H9 (cell line): ENCODE data around the gene C15orf40. TPM values are rescaled to one million over a fixed set of nuclear protein-coding genes. Genes with fewer than 3 reads are reported as not detected.

Experiments used
- DNase-seq: peaks from one replicate; pipeline ENCODE4 v3.0.0-alpha.2; 2017
- H2AFZ ChIP-seq: one replicate; pipeline ENCODE4 v1.6.1; 2013; ENCODE audit warnings: mild to moderate bottlenecking, low read length, control low read depth, moderate library complexity
- H2AK5ac ChIP-seq: 2 replicates; pipeline ENCODE4 v1.6.1; 2013; ENCODE audit warnings: low read length, control low read depth, mixed read lengths; ENCODE audit not compliant: insufficient read length
- H2BK120ac ChIP-seq: one replicate; pipeline ENCODE4 v1.6.1; 2013; ENCODE audit warnings: low read depth, mild to moderate bottlenecking, low read length, control low read depth, inconsistent platforms; ENCODE audit not compliant: poor library complexity, severe bottlenecking
- H2BK12ac ChIP-seq: 2 replicates; pipeline ENCODE4 v1.6.1; 2013; ENCODE audit warnings: low read length, control low read depth, mixed read lengths, low read depth; ENCODE audit not compliant: insufficient read length
- H2BK15ac ChIP-seq: 2 replicates; pipeline ENCODE4 v1.6.1; 2013; ENCODE audit warnings: low read depth, low read length, control low read depth
- H2BK20ac ChIP-seq: one replicate; pipeline ENCODE4 v1.6.1; 2013; ENCODE audit warnings: low read depth, mild to moderate bottlenecking, low read length, control low read depth, inconsistent platforms; ENCODE audit not compliant: poor library complexity, severe bottlenecking
- H2BK5ac ChIP-seq: 2 replicates; pipeline ENCODE4 v1.6.1; 2013; ENCODE audit warnings: low read length, control low read depth, mixed read lengths; ENCODE audit not compliant: insufficient read length
- H3K14ac ChIP-seq: 2 replicates; pipeline ENCODE4 v1.6.1; 2013; ENCODE audit warnings: low read length, control low read depth; ENCODE audit not compliant: insufficient read depth
- H3K18ac ChIP-seq: 2 replicates; pipeline ENCODE4 v1.6.1; 2013; ENCODE audit warnings: low read depth, mild to moderate bottlenecking, mixed read lengths, low read length, control low read depth; ENCODE audit not compliant: insufficient read length
- H3K23ac ChIP-seq: 2 replicates; pipeline ENCODE4 v1.6.1; 2013; ENCODE audit warnings: low read length, control low read depth, mixed read lengths, low read depth; ENCODE audit not compliant: insufficient read length
- H3K23me2 ChIP-seq: 2 replicates; pipeline ENCODE4 v1.6.1; 2013; ENCODE audit warnings: low read depth, mild to moderate bottlenecking, mixed read lengths, low read length, control low read depth; ENCODE audit not compliant: insufficient read length, poor library complexity, severe bottlenecking
- H3K27ac ChIP-seq: 2 replicates; pipeline ENCODE4 v1.5.1; 2013; ENCODE audit warnings: low read length, control low read depth, mixed read lengths, low read depth; ENCODE audit not compliant: insufficient read length
- H3K27me3 ChIP-seq: 2 replicates; pipeline ENCODE4 v1.6.1; 2013; ENCODE audit warnings: low read length, control low read depth, inconsistent platforms; ENCODE audit not compliant: insufficient read depth
- H3K4ac ChIP-seq: 2 replicates; pipeline ENCODE4 v1.6.1; 2013; ENCODE audit warnings: low read depth, mild to moderate bottlenecking, control low read depth, inconsistent platforms, low read length, moderate library complexity
- H3K4me1 ChIP-seq: 2 replicates; pipeline ENCODE4 v1.6.1; 2013; ENCODE audit warnings: low read length, control low read depth, inconsistent platforms; ENCODE audit not compliant: insufficient read depth
- H3K4me2 ChIP-seq: 2 replicates; pipeline ENCODE4 v1.6.1; 2013; ENCODE audit warnings: low read length, control low read depth, mixed read lengths; ENCODE audit not compliant: insufficient read length, insufficient read depth
- H3K56ac ChIP-seq: 2 replicates; pipeline ENCODE4 v1.6.1; 2013; ENCODE audit warnings: low read depth, mild to moderate bottlenecking, mixed read lengths, low read length, control low read depth; ENCODE audit not compliant: insufficient read length
- H3K79me1 ChIP-seq: 2 replicates; pipeline ENCODE4 v1.6.1; 2013; ENCODE audit warnings: low read depth, mild to moderate bottlenecking, moderate library complexity, low read length, control low read depth, inconsistent platforms; ENCODE audit not compliant: insufficient read depth, poor library complexity, severe bottlenecking
- H3K79me2 ChIP-seq: 2 replicates; pipeline ENCODE4 v1.6.1; 2013; ENCODE audit warnings: low read length, control low read depth, inconsistent platforms; ENCODE audit not compliant: insufficient read depth
- H3K9ac ChIP-seq: 2 replicates; pipeline ENCODE4 v1.6.1; 2013; ENCODE audit warnings: low read length, control low read depth, mixed read lengths; ENCODE audit not compliant: insufficient read length; ENCODE audit errors: extremely low read depth
- H3K9me3 ChIP-seq: one replicate; pipeline ENCODE4 v1.6.1; 2013; ENCODE audit warnings: low read depth, low read length, inconsistent platforms; ENCODE audit not compliant: control insufficient read depth
- H3T11ph ChIP-seq: one replicate; pipeline ENCODE4 v1.6.1; 2013; ENCODE audit warnings: mild to moderate bottlenecking, low read length, control low read depth, inconsistent platforms
- H4K20me1 ChIP-seq: one replicate; pipeline ENCODE4 v1.6.1; 2013; ENCODE audit not compliant: control insufficient read depth, insufficient read length, insufficient read depth
- H4K5ac ChIP-seq: 2 replicates; pipeline ENCODE4 v1.6.1; 2013; ENCODE audit warnings: low read depth, mild to moderate bottlenecking, mixed read lengths, low read length, control low read depth; ENCODE audit not compliant: insufficient read length
- H4K8ac ChIP-seq: replicated peaks from 2 replicates; pipeline ENCODE4 v1.6.1; 2013; ENCODE audit warnings: low read length, control low read depth, mixed read lengths, low read depth; ENCODE audit not compliant: insufficient read length
- H4K91ac ChIP-seq: 2 replicates; pipeline ENCODE4 v1.6.1; 2013; ENCODE audit warnings: low read depth, mild to moderate bottlenecking, moderate library complexity, mixed read lengths, low read length, control low read depth; ENCODE audit not compliant: insufficient read length
- H3K27ac Mint-ChIP-seq, 3 experiments: 2 replicates in 2 of 3; 3 replicates in 1 of 3; pipeline ENCODE4 v1.8.0; 2020 to 2021; ENCODE audit warnings: mixed read lengths in 3 of 3, mild to moderate bottlenecking in 1 of 3, moderate library complexity in 1 of 3
- H3K27me3 Mint-ChIP-seq: 2 replicates; pipeline ENCODE4 v1.8.0; 2021; ENCODE audit warnings: low read depth, mild to moderate bottlenecking, moderate library complexity, mixed read lengths
- H3K36me3 Mint-ChIP-seq, 3 experiments: 2 replicates in 2 of 3; 3 replicates in 1 of 3; pipeline ENCODE4 v1.8.0; 2020 to 2021; ENCODE audit warnings: low read depth in 3 of 3, mixed read lengths in 3 of 3; ENCODE audit not compliant: insufficient read depth in 1 of 3
- H3K4me1 Mint-ChIP-seq, 2 experiments: 2 replicates each; pipeline ENCODE4 v1.8.0; 2020; ENCODE audit warnings: mixed read lengths in 2 of 2
- H3K4me3 Mint-ChIP-seq, 2 experiments: 2 replicates in 1 of 2; 3 replicates in 1 of 2; pipeline ENCODE4 v1.8.0; 2020 to 2021; ENCODE audit warnings: mild to moderate bottlenecking in 2 of 2, mixed read lengths in 2 of 2, moderate library complexity in 1 of 2
- H3K9me3 Mint-ChIP-seq, 2 experiments: 2 replicates in 1 of 2; 3 replicates in 1 of 2; pipeline ENCODE4 v1.8.0; 2020; ENCODE audit warnings: mild to moderate bottlenecking in 2 of 2, mixed read lengths in 2 of 2, moderate library complexity in 1 of 2
- WGBS: extraction: QIAGEN DNeasy Blood & Tissue Kit; methylation state at CpG from one replicate; pipeline ENCODE4 v1.1.7; 2013; ENCODE audit warnings: missing lambda C conversion rate, low lambda C conversion rate, mixed read lengths; ENCODE audit not compliant: insufficient read length; ENCODE audit errors: extremely low coverage; 5-methylcytosine and 5-hydroxymethylcytosine counted together
- total RNA-seq: library from RNA; stranded (reverse); gene quantifications from 2 replicates; pipeline ENCODE4 v1.2.1, GENCODE V29; 2021
- TF ChIP-seq, protein P1 (sequence below): fragments of 200-600 bp; sonication (generic); conservative IDR thresholded peaks from 3 replicates; pipeline ENCODE4 v1.8.0; 2021; ENCODE audit warnings: antibody characterized with exemption, mild to moderate bottlenecking

The C15orf40 gene
- total RNA-seq, 1 experiment from 2014 or later, result 11.5 TPM

GRCh38 chr15:82964890-82965289, 46.5 kb downstream of the C15orf40 start:
- no peak overlapping the region for H3K27ac Mint-ChIP-seq
- H4K8ac ChIP-seq, result no peak overlapping the region
- H2BK5ac ChIP-seq, result no peak overlapping the region
- no peak overlapping the region for H3K27ac ChIP-seq
- H3K9me3 Mint-ChIP-seq, result no peaks in the 10 kb centered on the region
- H3K23ac ChIP-seq, result no peak overlapping the region
- H3K18ac ChIP-seq, result no peak overlapping the region
- H3K27me3 Mint-ChIP-seq, result no peaks in the 10 kb centered on the region
- H3K36me3 Mint-ChIP-seq, result no peaks in the 10 kb centered on the region
- no peaks in the 10 kb centered on the region for H3K9me3 ChIP-seq
- no peaks in the 10 kb centered on the region for H3K79me2 ChIP-seq
- H2BK15ac ChIP-seq, result no peak overlapping the region
- no peak overlapping the region for H4K5ac ChIP-seq
- no peak overlapping the region for H2AK5ac ChIP-seq
- H2BK120ac ChIP-seq, result no peak overlapping the region
- H2BK12ac ChIP-seq, result no peak overlapping the region
- no peaks in the 10 kb centered on the region for H4K20me1 ChIP-seq
- H3K79me1 ChIP-seq, result no peaks in the 10 kb centered on the region
- no peaks in the 10 kb centered on the region for H3K4me1 ChIP-seq
- H3K4me3 Mint-ChIP-seq, result no peak overlapping the region
- H3K4me1 Mint-ChIP-seq, result peaks cover 17 to 18% of the 10 kb centered on the region in 2 experiments
- H3K56ac ChIP-seq, result no peak overlapping the region
- no peak overlapping the region for H3K14ac ChIP-seq
- H3K27me3 ChIP-seq, result no peaks in the 10 kb centered on the region
- H3T11ph ChIP-seq, result no peak overlapping the region
- no peak overlapping the region for H4K91ac ChIP-seq
- TF ChIP-seq, protein P1, sequence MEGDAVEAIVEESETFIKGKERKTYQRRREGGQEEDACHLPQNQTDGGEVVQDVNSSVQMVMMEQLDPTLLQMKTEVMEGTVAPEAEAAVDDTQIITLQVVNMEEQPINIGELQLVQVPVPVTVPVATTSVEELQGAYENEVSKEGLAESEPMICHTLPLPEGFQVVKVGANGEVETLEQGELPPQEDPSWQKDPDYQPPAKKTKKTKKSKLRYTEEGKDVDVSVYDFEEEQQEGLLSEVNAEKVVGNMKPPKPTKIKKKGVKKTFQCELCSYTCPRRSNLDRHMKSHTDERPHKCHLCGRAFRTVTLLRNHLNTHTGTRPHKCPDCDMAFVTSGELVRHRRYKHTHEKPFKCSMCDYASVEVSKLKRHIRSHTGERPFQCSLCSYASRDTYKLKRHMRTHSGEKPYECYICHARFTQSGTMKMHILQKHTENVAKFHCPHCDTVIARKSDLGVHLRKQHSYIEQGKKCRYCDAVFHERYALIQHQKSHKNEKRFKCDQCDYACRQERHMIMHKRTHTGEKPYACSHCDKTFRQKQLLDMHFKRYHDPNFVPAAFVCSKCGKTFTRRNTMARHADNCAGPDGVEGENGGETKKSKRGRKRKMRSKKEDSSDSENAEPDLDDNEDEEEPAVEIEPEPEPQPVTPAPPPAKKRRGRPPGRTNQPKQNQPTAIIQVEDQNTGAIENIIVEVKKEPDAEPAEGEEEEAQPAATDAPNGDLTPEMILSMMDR, result no peak
- H3K4ac ChIP-seq, result no peak overlapping the region
- H2BK20ac ChIP-seq, result no peak overlapping the region
- DNase-seq, result no peak
- H3K9ac ChIP-seq, result no peak overlapping the region
- no peak overlapping the region for H2AFZ ChIP-seq
- H3K23me2 ChIP-seq, result no peaks in the 10 kb centered on the region
- WGBS, result no CpG with 5 or more reads among the region's 5 CpGs
- H3K4me2 ChIP-seq, result no peak overlapping the region
